H1 (cell line): ENCODE data around the gene ZNF609. TPM values are rescaled to one million over a fixed set of nuclear protein-coding genes. Genes with fewer than 3 reads are reported as not detected.
"Not testable (repeated sequence)": the region's sequence is repeated elsewhere in the genome, so short reads cannot be mapped to it uniquely, and the experiment has no call there.

Experiments
- CTCF ChIA-PET: fragments of 300-600 bp; sonication (Branson Sonifier 250); formaldehyde crosslinking; loops from one replicate; lab custom pipeline; 2021; ENCODE audit not compliant: partially characterized antibody; lab: Charles Lee
- POLR2A ChIA-PET: fragments of 300-600 bp; sonication (Branson Sonifier 250); formaldehyde crosslinking; loops from one replicate; lab custom pipeline; 2021; ENCODE audit warnings: inconsistent platforms; ENCODE audit not compliant: partially characterized antibody; lab: Charles Lee
- DNase-seq, 2 experiments: peaks; one replicate each; pipeline versions ENCODE4 v3.0.0 to v3.0.0-alpha.2; 2010 to 2022; ENCODE audit warnings: low spot score in 2 of 2, low read depth in 1 of 2, mixed read lengths in 1 of 2
- FAIRE-seq: peaks from 2 replicates; lab custom pipeline; 2011; peaks lifted over from hg19 to GRCh38; lab: Jason Lieb, UNC
- H2AFZ ChIP-seq: 2 replicates; pipeline ENCODE4 v1.8.1; 2012; ENCODE audit warnings: low read length, inconsistent platforms
- H2AK5ac ChIP-seq: 2 replicates; pipeline ENCODE4 v1.6.1; 2013; ENCODE audit warnings: low read depth, low read length
- H2BK120ac ChIP-seq: replicated peaks from 2 replicates; pipeline ENCODE3; 2013; ENCODE audit warnings: low read depth, low read length, inconsistent platforms
- H2BK12ac ChIP-seq: 2 replicates; pipeline ENCODE4 v1.6.1; 2013; ENCODE audit warnings: low read depth, low read length
- H2BK15ac ChIP-seq: 2 replicates; pipeline ENCODE4 v1.6.1; 2013; ENCODE audit warnings: low read length
- H2BK20ac ChIP-seq: 2 replicates; pipeline ENCODE4 v1.6.1; 2013; ENCODE audit warnings: low read length
- H2BK5ac ChIP-seq: 2 replicates; pipeline ENCODE4 v1.6.1; 2013; ENCODE audit warnings: low read depth, low read length
- H3K14ac ChIP-seq: 2 replicates; pipeline ENCODE4 v1.6.1; 2013; ENCODE audit warnings: inconsistent platforms; ENCODE audit not compliant: insufficient read length
- H3K18ac ChIP-seq: 2 replicates; pipeline ENCODE4 v1.6.1; 2013; ENCODE audit warnings: low read length; ENCODE audit errors: extremely low read depth
- H3K23ac ChIP-seq: 2 replicates; pipeline ENCODE4 v1.6.1; 2013; ENCODE audit warnings: inconsistent platforms; ENCODE audit not compliant: insufficient read length
- H3K23me2 ChIP-seq: 2 replicates; pipeline ENCODE4 v1.6.1; 2013; ENCODE audit warnings: low read depth, low read length
- H3K27ac ChIP-seq: 2 replicates; pipeline ENCODE4 v1.6.1; 2011; ENCODE audit warnings: low read depth, low read length, inconsistent platforms
- H3K27me3 ChIP-seq, 4 experiments: replicated peaks in 1 of 4; 1 replicate in 1 of 4; 2 replicates in 3 of 4; pipeline versions ENCODE4 v1.6.1 to v1.8.1; 2011 to 2013; ENCODE audit warnings: low read length in 3 of 4, mild to moderate bottlenecking in 3 of 4, inconsistent platforms in 2 of 4, mixed read lengths in 2 of 4, moderate library complexity in 1 of 4; ENCODE audit not compliant: control insufficient read depth in 3 of 4, insufficient read depth in 3 of 4; ENCODE audit errors: extremely low read depth in 1 of 4
- H3K36me3 ChIP-seq, 4 experiments: 2 replicates each; pipeline versions ENCODE4 v1.6.1 to v1.8.1; 2011 to 2013; ENCODE audit warnings: mild to moderate bottlenecking in 4 of 4, low read length in 3 of 4, moderate library complexity in 2 of 4, control low read depth in 1 of 4, inconsistent platforms in 1 of 4; ENCODE audit not compliant: insufficient read depth in 4 of 4, control insufficient read depth in 2 of 4
- H3K4ac ChIP-seq: replicated peaks from 2 replicates; pipeline ENCODE3; 2013; ENCODE audit warnings: low read length, low read depth, mixed read lengths, inconsistent platforms; ENCODE audit not compliant: insufficient read length
- H3K4me1 ChIP-seq, 4 experiments: replicated peaks in 1 of 4; 1 replicate in 1 of 4; 2 replicates in 3 of 4; pipeline versions ENCODE4 v1.6.1 to v1.8.1; 2011 to 2013; ENCODE audit warnings: low read length in 3 of 4, inconsistent platforms in 2 of 4, mixed read lengths in 1 of 4; ENCODE audit not compliant: insufficient read depth in 4 of 4, control insufficient read depth in 3 of 4
- H3K4me2 ChIP-seq, 2 experiments: 2 replicates each; pipeline versions ENCODE4 v1.6.1 to v1.8.1; 2011 to 2013; ENCODE audit warnings: low read depth in 2 of 2, low read length in 2 of 2, control low read depth in 1 of 2, inconsistent platforms in 1 of 2, mild to moderate bottlenecking in 1 of 2; ENCODE audit not compliant: insufficient read depth in 1 of 2
- H3K4me3 ChIP-seq, 4 experiments: fragments of 200-600, 300-600 bp in 1 of 4; sonication (generic), shearing (Covaris generic), sonication (Bioruptor Twin) in 1 of 4; 2 replicates each; pipeline versions ENCODE4 v1.5.1 to v1.8.1; 2011 to 2016; ENCODE audit warnings: low read length in 4 of 4, low read depth in 3 of 4, control low read depth in 2 of 4, inconsistent platforms in 2 of 4, mild to moderate bottlenecking in 2 of 4, mixed read lengths in 1 of 4, moderate library complexity in 1 of 4; ENCODE audit not compliant: insufficient read depth in 2 of 4; ENCODE audit errors: extremely low read depth in 1 of 4
- H3K56ac ChIP-seq: replicated peaks from 2 replicates; pipeline ENCODE3; 2013; ENCODE audit warnings: low read depth, mild to moderate bottlenecking, mixed read lengths, low read length, inconsistent platforms; ENCODE audit not compliant: insufficient read length
- H3K79me1 ChIP-seq: 2 replicates; pipeline ENCODE4 v1.6.1; 2013; ENCODE audit warnings: low read depth, low read length, control low read depth
- H3K79me2 ChIP-seq, 2 experiments: 2 replicates each; pipeline versions ENCODE4 v1.6.1 to v1.8.1; 2012 to 2013; ENCODE audit warnings: low read length in 2 of 2, mild to moderate bottlenecking in 2 of 2, inconsistent platforms in 1 of 2; ENCODE audit not compliant: insufficient read depth in 2 of 2, control insufficient read depth in 1 of 2
- H3K9ac ChIP-seq, 4 experiments: replicated peaks in 1 of 4; 1 replicate in 1 of 4; 2 replicates in 3 of 4; pipeline versions ENCODE4 v1.6.1 to v1.8.1; 2011 to 2013; ENCODE audit warnings: low read depth in 3 of 4, low read length in 3 of 4, control low read depth in 2 of 4, mild to moderate bottlenecking in 2 of 4, moderate library complexity in 2 of 4, inconsistent platforms in 1 of 4; ENCODE audit errors: extremely low read depth in 1 of 4
- H3K9me3 ChIP-seq, 2 experiments: 2 replicates each; pipeline versions ENCODE4 v1.6.1 to v1.8.1; 2012 to 2013; ENCODE audit warnings: mild to moderate bottlenecking in 2 of 2, moderate library complexity in 2 of 2, control low read depth in 1 of 2, inconsistent platforms in 1 of 2, low read depth in 1 of 2, low read length in 1 of 2, mixed read lengths in 1 of 2; ENCODE audit not compliant: insufficient read depth in 2 of 2
- H4K20me1 ChIP-seq, 2 experiments: replicated peaks in 1 of 2; 2 replicates each; pipeline versions ENCODE3 to v1.8.1; 2011 to 2013; ENCODE audit warnings: inconsistent platforms in 2 of 2, low read length in 2 of 2, mild to moderate bottlenecking in 1 of 2; ENCODE audit not compliant: insufficient read depth in 2 of 2, control insufficient read depth in 1 of 2
- H4K5ac ChIP-seq: 2 replicates; pipeline ENCODE4 v1.6.1; 2013; ENCODE audit warnings: low read length, low read depth, mixed read lengths, inconsistent platforms; ENCODE audit not compliant: insufficient read length
- H4K8ac ChIP-seq: 2 replicates; pipeline ENCODE4 v1.8.0; 2013; ENCODE audit warnings: mild to moderate bottlenecking, moderate library complexity, low read length, inconsistent platforms; ENCODE audit not compliant: insufficient read depth; ENCODE audit errors: extremely low read depth
- H4K91ac ChIP-seq: replicated peaks from 2 replicates; pipeline ENCODE3; 2013; ENCODE audit warnings: low read length, mixed read lengths, inconsistent platforms; ENCODE audit not compliant: insufficient read length
- polyA plus RNA-seq, 7 experiments: library from polyadenylated mRNA; depleted of rRNA in 3 of 7; stranded (reverse) in 5 of 7; unstranded in 2 of 7; fragments of >200 nt in 5 of 7; fragments of 200-250 nt in 2 of 7; gene quantifications; 1 replicate in 5 of 7; 2 replicates in 1 of 7; 4 replicates in 1 of 7; pipeline versions ENCODE4 v1.2.1 to v1.2.3, GENCODE V29; 2011 to 2013; ENCODE audit warnings: missing spikeins in 2 of 7, mixed read lengths in 2 of 7
- total RNA-seq: library from RNA; stranded (reverse); fragmentation: NEBNext Ultra II Directional; extraction: Animal tissue kit (Norgen Biotek cat#: 25700); gene quantifications from 2 replicates; pipeline ENCODE4 v1.2.1, GENCODE V29; 2021

Gene ZNF609
- total and polyA plus RNA-seq, 2 of the 8 experiments (the other 6 are each of a cell fraction or from before 2014, with no cell fraction given): 15.5 to 47.8 TPM

- not testable (repeated sequence) for H4K20me1 ChIP-seq, H3K14ac ChIP-seq, H3K9ac ChIP-seq, H2BK15ac ChIP-seq, H3K23ac ChIP-seq, FAIRE-seq, H3K23me2 ChIP-seq, H2BK120ac ChIP-seq, H2AK5ac ChIP-seq, H3K27me3 ChIP-seq, H3K4me2 ChIP-seq, H3K4ac ChIP-seq, H3K79me1 ChIP-seq, H2BK5ac ChIP-seq, DNase-seq, H3K18ac ChIP-seq, H4K5ac ChIP-seq, H3K4me3 ChIP-seq, H3K27ac ChIP-seq, H3K36me3 ChIP-seq, H3K4me1 ChIP-seq, H2BK20ac ChIP-seq, H4K8ac ChIP-seq, H2BK12ac ChIP-seq, H3K56ac ChIP-seq, H3K9me3 ChIP-seq, H4K91ac ChIP-seq, H2AFZ ChIP-seq
- peaks cover 0 to 14% of the 10 kb centered on the region in 2 experiments; a peak in 2 of 4 replicates for H3K79me2 ChIP-seq
- ChIA-PET CTCF (interaction anchor here (0.8 to 1.8 kb wide), 3 partner anchors 8 to 19 kb away, joined by 3 to 7 read pairs (median 4); no protein-coding TSS in a partner anchor), POLR2A (interaction anchor here (0.6 to 1.2 kb wide), 2 partner anchors 9 to 57 kb away, joined by 3 to 5 read pairs; no protein-coding TSS in a partner anchor)
These were observed 184.4 kb downstream of the ZNF609 start for GRCh38 chr15:64644811-64645210.
